K562 (cell line): ENCODE data around the gene VARS1. TPM values are rescaled to one million over a fixed set of nuclear protein-coding genes. Genes with fewer than 3 reads are reported as not detected.
A peak's percentile ranks its signal among the peaks of the same experiment; 100 is the strongest.

Experiments
- DNMT1 ChIP-seq: fragments of 450-650 bp; IDR thresholded peaks from 2 replicates; pipeline ENCODE4 v1.6.1; 2016; ENCODE audit warnings: antibody characterized with exemption, mild to moderate bottlenecking
- E2F8 ChIP-seq: fragments of 450-650 bp; IDR thresholded peaks from 2 replicates; pipeline ENCODE4 v1.7.1; 2018; ENCODE audit warnings: mild to moderate bottlenecking, low read depth; ENCODE audit not compliant: partially characterized antibody
- FOSL1 ChIP-seq: fragments of 200-800 bp; sonication (Bioruptor generic); conservative IDR thresholded peaks from 2 replicates; pipeline ENCODE4 v1.6.1; 2016; ENCODE audit warnings: missing genetic modification characterization, missing compliant biosample characterization
- FOXM1 ChIP-seq, 2 experiments: fragments of 450-650 bp in 1 of 2; sonication (generic) in 1 of 2; formaldehyde crosslinking in 1 of 2; IDR thresholded peaks; 2 replicates each; pipeline versions ENCODE4 v1.6.1 to v1.9.0; 2017 to 2022; ENCODE audit warnings: low read depth in 2 of 2, mild to moderate bottlenecking in 2 of 2, missing genetic modification reagents in 1 of 2, moderate library complexity in 1 of 2
- HSF4 ChIP-seq: fragments of 250-450 bp; sonication (Bioruptor Pico); IDR thresholded peaks from 2 replicates; pipeline ENCODE4 v2.1.2; 2022; ENCODE audit warnings: mild to moderate bottlenecking, moderate library complexity, borderline replicate concordance
- NFATC3 ChIP-seq: fragments of 450-650 bp; IDR thresholded peaks from 2 replicates; pipeline ENCODE4 v1.6.1; 2017; ENCODE audit warnings: mild to moderate bottlenecking
- NFXL1 ChIP-seq: fragments of 450-650 bp; formaldehyde crosslinking; IDR thresholded peaks from 2 replicates; pipeline ENCODE4 v1.4.0; 2021; ENCODE audit warnings: mild to moderate bottlenecking
- NKRF ChIP-seq: fragments of 450-650 bp; IDR thresholded peaks from 2 replicates; pipeline ENCODE4 v1.6.1; 2016; ENCODE audit warnings: borderline replicate concordance
- REST ChIP-seq, 2 experiments: fragments of 450-650 bp; formaldehyde crosslinking in 1 of 2; IDR thresholded peaks; 2 replicates each; pipeline versions ENCODE4 v1.4.0 to v1.6.1; 2014 to 2020; ENCODE audit warnings: mild to moderate bottlenecking in 2 of 2, borderline replicate concordance in 1 of 2, low read depth in 1 of 2
- STAT5B ChIP-seq: fragments of 250-450 bp; sonication (Bioruptor Pico); IDR thresholded peaks from 2 replicates; pipeline ENCODE4 v1.8.0; 2021; ENCODE audit warnings: mild to moderate bottlenecking, inconsistent platforms
- ZNF140 ChIP-seq: fragments of 250-450 bp; sonication (Bioruptor Pico); IDR thresholded peaks from 2 replicates; pipeline ENCODE4 v1.8.0; 2021; ENCODE audit warnings: moderate library complexity, mild to moderate bottlenecking, inconsistent platforms
- ZNF280A ChIP-seq: fragments of 450-650 bp; IDR thresholded peaks from 2 replicates; pipeline ENCODE4 v1.6.1; 2018; ENCODE audit warnings: mild to moderate bottlenecking, low read depth; ENCODE audit not compliant: partially characterized antibody
- ZNF780A ChIP-seq: fragments of 250-450 bp; sonication (Bioruptor Pico); IDR thresholded peaks from 2 replicates; pipeline ENCODE4 v1.5.0; 2021; ENCODE audit warnings: mild to moderate bottlenecking
- polyA plus RNA-seq, 8 experiments: library from polyadenylated mRNA; depleted of rRNA in 4 of 8; stranded (reverse) in 5 of 8; unstranded in 3 of 8; fragments of >200 nt; fragmentation: Nextera tagmentation in 2 of 8; fragmentation: Illumina TruSeq in 1 of 8; extraction: Ambion mirVana in 2 of 8; extraction: Trizol in 1 of 8; gene quantifications; 2 replicates each; pipeline versions ENCODE4 v1.2.1 to v1.2.3, GENCODE V29; 2011 to 2014; ENCODE audit warnings: inconsistent platforms in 1 of 8, missing spikeins in 1 of 8
- total RNA-seq, 7 experiments: library from RNA; depleted of rRNA in 6 of 7; stranded (reverse); fragments of >200 nt in 6 of 7; fragmentation: Illumina TruSeq in 2 of 7; extraction: Trizol in 2 of 7; gene quantifications; 2 replicates each; pipeline versions ENCODE4 v1.2.1 to v1.2.3, GENCODE V29; 2011 to 2021; ENCODE audit warnings: low replicate concordance in 1 of 7

The VARS1 gene
- total and polyA plus RNA-seq, 9 of the 15 experiments (the other 6 are each of a cell fraction or from before 2014, with no cell fraction given) = 2.9 to 488 (median 130) TPM

- TF ChIP-seq REST (IDR thresholded peaks at IDR 0.05; ENCODE audit: borderline replicate concordance) = no peak
- TF ChIP-seq REST (CRISPR knock-in tag; IDR thresholded peaks at IDR 0.05; ENCODE audit: low read depth) = no peak
- no peak for TF ChIP-seq NFXL1
- TF ChIP-seq FOXM1 (IDR thresholded peaks at IDR 0.05; ENCODE audit: low read depth) = no peak; the same call in 1 of the 2 replicates
- no peak for TF ChIP-seq FOXM1 (CRISPR knock-in tag; IDR thresholded peaks at IDR 0.05; ENCODE audit: low read depth)
- no peak for TF ChIP-seq STAT5B
- no peak for TF ChIP-seq NFATC3
- no peak for TF ChIP-seq E2F8
- peak; percentile 78; the same call in 1 of the 2 replicates for TF ChIP-seq NKRF
- no peak for TF ChIP-seq ZNF780A (CRISPR knock-in tag)
- TF ChIP-seq ZNF280A = no peak
- no peak for TF ChIP-seq HSF4
- TF ChIP-seq FOSL1 (tag) = no peak
- no peak for TF ChIP-seq ZNF140 (CRISPR knock-in tag)
- TF ChIP-seq DNMT1 = no peak
Measured at GRCh38 chr6:31814677-31815024, 19.1 kb upstream of the VARS1 start (continued).
